Gastroesophageal sphincter (tissue), 4 donors: ENCODE results near the gene DCPS. TPM values are rescaled to one million over a fixed set of nuclear protein-coding genes. Genes with fewer than 3 reads are reported as not detected.

Experiments used
- ATAC-seq: fragments of 150-250 bp; one replicate; pipeline ENCODE4 v1.9.1; 2016; ENCODE audit warnings: mild to moderate bottlenecking, moderate library complexity
- H3K27ac ChIP-seq, 4 donors: fragments of 200-600 bp; sonication (generic) in 3 of 4; 1 replicate in 3 of 4; 2 replicates in 1 of 4; pipeline ENCODE4 v1.5.1; 2016 to 2019
- H3K27me3 ChIP-seq: fragments of 200-600 bp; sonication (generic); one replicate; pipeline ENCODE4 v1.5.1; 2019
- H3K36me3 ChIP-seq, 2 donors: fragments of 200-600 bp; sonication (generic); one replicate each; pipeline ENCODE4 v1.5.1; 2019; ENCODE audit warnings: control low read depth in 1 of 2
- H3K4me1 ChIP-seq, 3 donors: fragments of 200-600 bp; sonication (generic); 1 replicate in 2 of 3; 2 replicates in 1 of 3; pipeline ENCODE4 v1.5.1; 2016 to 2019; ENCODE audit warnings: control low read depth in 2 of 3
- H3K4me3 ChIP-seq, 2 donors: fragments of 200-600 bp; sonication (generic); one replicate each; pipeline ENCODE4 v1.5.1; 2019; ENCODE audit warnings: mild to moderate bottlenecking in 1 of 2, moderate library complexity in 1 of 2
- H3K9me3 ChIP-seq, 3 donors: fragments of 200-600 bp; sonication (generic); one replicate each; pipeline ENCODE4 v1.5.1; 2017 to 2019; ENCODE audit warnings: control low read depth in 2 of 3
- CTCF ChIP-seq, 4 experiments: fragments of 200-600 bp in 2 of 4; fragments of 450-650 bp in 2 of 4; sonication (generic) in 1 of 4; IDR thresholded peaks; one replicate each; pipeline ENCODE4 v1.5.1; 2017 to 2019; ENCODE audit warnings: antibody characterized with exemption in 4 of 4, mild to moderate bottlenecking in 2 of 4, moderate library complexity in 2 of 4
- EP300 ChIP-seq: sonication (generic); formaldehyde crosslinking; IDR thresholded peaks from one replicate; pipeline ENCODE4 v1.6.1; 2017; ENCODE audit warnings: antibody characterized with exemption, mild to moderate bottlenecking
- POLR2A ChIP-seq, 2 donors: fragments of 450-650 bp; IDR thresholded peaks; one replicate each; pipeline ENCODE4 v1.6.1; 2017; ENCODE audit warnings: antibody characterized with exemption in 2 of 2, mild to moderate bottlenecking in 2 of 2, moderate library complexity in 1 of 2
- POLR2AphosphoS5 ChIP-seq: sonication (generic); formaldehyde crosslinking; IDR thresholded peaks from one replicate; pipeline ENCODE4 v1.6.1; 2017; ENCODE audit warnings: antibody characterized with exemption
- WGBS, 2 donors: methylation state at CpG; one replicate each; pipeline ENCODE4 v1.1.5; 2018; ENCODE audit warnings: low coverage in 1 of 2; 5-methylcytosine and 5-hydroxymethylcytosine counted together
- total RNA-seq, 4 donors: library from RNA; depleted of rRNA; stranded (reverse); fragments of >200 nt; gene quantifications; one replicate each; pipeline ENCODE4 v1.1.0, GENCODE V29; 2016

DCPS gene
- total RNA-seq, 4 donors from 2014 or later: 11.8 to 20.6 (median 15.9) TPM

- H3K4me1 ChIP-seq: peaks cover 0 to 30% (median 12%) of the 10 kb centered on the region in 3 donors
- no peaks in the 10 kb centered on the region for H3K27me3 ChIP-seq
- no peak for ATAC-seq
- no peak overlapping the region for H3K27ac ChIP-seq
- TF ChIP-seq CTCF (IDR thresholded peaks at IDR 0.05) (no peak), POLR2A (IDR thresholded peaks at IDR 0.05) (no peak), EP300 (no peak), POLR2AphosphoS5 (no peak)
- no peak overlapping the region for H3K4me3 ChIP-seq
- H3K36me3 ChIP-seq: peaks cover 0 to 32% of the 10 kb centered on the region in 2 donors
- WGBS, 2 donors: 58% methylated on average over 3 of the region's 8 CpGs; no CpG with 5 or more reads in 1 of the 2 donors
- no peaks in the 10 kb centered on the region for H3K9me3 ChIP-seq
Measured at GRCh38 chr11:126312961-126313360, 9.1 kb downstream of the DCPS start.

GRCh38 chr11:126313826-126314225 is 10.0 kb downstream of the DCPS start:
- ATAC-seq: no peak
- no peak overlapping the region for H3K27ac ChIP-seq
- H3K27me3 ChIP-seq: no peaks in the 10 kb centered on the region
- peaks cover 0 to 23% of the 10 kb centered on the region in 2 donors for H3K36me3 ChIP-seq
- peaks cover 0 to 34% (median 12%) of the 10 kb centered on the region in 3 donors for H3K4me1 ChIP-seq
- H3K9me3 ChIP-seq: no peaks in the 10 kb centered on the region
- 87 to 91% methylated on average over 5 of the region's 5 CpGs for WGBS, 2 donors
- H3K4me3 ChIP-seq: no peak overlapping the region
- TF ChIP-seq CTCF (IDR thresholded peaks at IDR 0.05): no peak
- TF ChIP-seq POLR2A (IDR thresholded peaks at IDR 0.05): no peak
- TF ChIP-seq POLR2AphosphoS5: no peak
- TF ChIP-seq EP300: no peak

GRCh38 chr11:126317432-126317755 is 13.5 kb downstream of the DCPS start:
- H3K27me3 ChIP-seq: no peaks in the 10 kb centered on the region
- peaks cover 0 to 31% (median 5%) of the 10 kb centered on the region in 3 donors for H3K4me1 ChIP-seq
- WGBS, 2 donors: 0 to 17% methylated on average over 1 of the region's 1 CpG
- TF ChIP-seq POLR2AphosphoS5: no peak
- no peak for TF ChIP-seq EP300
- TF ChIP-seq POLR2A (IDR thresholded peaks at IDR 0.05): no peak
- TF ChIP-seq CTCF (IDR thresholded peaks at IDR 0.05): no peak
- H3K9me3 ChIP-seq: no peaks in the 10 kb centered on the region
- peaks cover 0 to 16% of the 10 kb centered on the region in 2 donors for H3K36me3 ChIP-seq
- no peak overlapping the region for H3K4me3 ChIP-seq
- peak overlapping the region; percentile 62 to 85 (median 84) for H3K27ac ChIP-seq
- no peak for ATAC-seq

GRCh38 chr11:126317756-126318573 is 14.1 kb downstream of the DCPS start:
- Histone ChIP-seq H3K4me1 (peaks cover 0 to 31% (median 5%) of the 10 kb centered on the region in 3 donors), H3K9me3 (no peaks in the 10 kb centered on the region), H3K36me3 (peaks cover 0 to 11% of the 10 kb centered on the region in 2 donors), H3K27ac (peak overlapping the region; percentile 62 to 85 (median 84)), H3K4me3 (peak overlapping the region in 1 of 2 donors; percentile 24), H3K27me3 (no peaks in the 10 kb centered on the region)
- ATAC-seq: peak; percentile 95
- TF ChIP-seq POLR2A (IDR thresholded peaks at IDR 0.05): no peak
- TF ChIP-seq CTCF (IDR thresholded peaks at IDR 0.05): peak in 1 of 4 experiments; percentile 13
- peak; percentile 49 for TF ChIP-seq POLR2AphosphoS5
- 14 to 20% methylated on average over 2 to 8 of the region's 14 CpGs for WGBS, 2 donors
